PC-3 (cell line): ENCODE results near the gene MRPL43.

Experiments used
- EZH2 ChIP-seq: fragments of 300-600 bp; sonication (generic); IDR thresholded peaks from one replicate; pipeline ENCODE4 v1.6.1; 2017; ENCODE audit warnings: antibody characterized with exemption, mild to moderate bottlenecking, low read length; ENCODE audit not compliant: unreplicated experiment
- EZH2phosphoT487 ChIP-seq: fragments of 300-600 bp; sonication (generic); IDR thresholded peaks from 2 replicates; pipeline ENCODE4 v1.6.1; 2018; ENCODE audit warnings: mild to moderate bottlenecking, antibody characterized with exemption, low read length, borderline replicate concordance
- TF ChIP-seq, protein P1 (sequence below): fragments of 300-600 bp; sonication (generic); conservative IDR thresholded peaks from 2 replicates; pipeline ENCODE4 v1.5.1; 2017; ENCODE audit warnings: antibody characterized with exemption, low read depth, mild to moderate bottlenecking, low read length

- TF ChIP-seq, protein P1, sequence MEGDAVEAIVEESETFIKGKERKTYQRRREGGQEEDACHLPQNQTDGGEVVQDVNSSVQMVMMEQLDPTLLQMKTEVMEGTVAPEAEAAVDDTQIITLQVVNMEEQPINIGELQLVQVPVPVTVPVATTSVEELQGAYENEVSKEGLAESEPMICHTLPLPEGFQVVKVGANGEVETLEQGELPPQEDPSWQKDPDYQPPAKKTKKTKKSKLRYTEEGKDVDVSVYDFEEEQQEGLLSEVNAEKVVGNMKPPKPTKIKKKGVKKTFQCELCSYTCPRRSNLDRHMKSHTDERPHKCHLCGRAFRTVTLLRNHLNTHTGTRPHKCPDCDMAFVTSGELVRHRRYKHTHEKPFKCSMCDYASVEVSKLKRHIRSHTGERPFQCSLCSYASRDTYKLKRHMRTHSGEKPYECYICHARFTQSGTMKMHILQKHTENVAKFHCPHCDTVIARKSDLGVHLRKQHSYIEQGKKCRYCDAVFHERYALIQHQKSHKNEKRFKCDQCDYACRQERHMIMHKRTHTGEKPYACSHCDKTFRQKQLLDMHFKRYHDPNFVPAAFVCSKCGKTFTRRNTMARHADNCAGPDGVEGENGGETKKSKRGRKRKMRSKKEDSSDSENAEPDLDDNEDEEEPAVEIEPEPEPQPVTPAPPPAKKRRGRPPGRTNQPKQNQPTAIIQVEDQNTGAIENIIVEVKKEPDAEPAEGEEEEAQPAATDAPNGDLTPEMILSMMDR: no peak
- TF ChIP-seq EZH2 (no peak), EZH2phosphoT487 (no peak)
Observed at GRCh38 chr10:101033276-101033675, 46.0 kb upstream of the MRPL43 start.
